Fibroblast of lung (primary cell): ENCODE data around the gene B9D1. TPM values are rescaled to one million over a fixed set of nuclear protein-coding genes. Genes with fewer than 3 reads are reported as not detected.

Source experiments
- DNase-seq, 2 donors: peaks; one replicate each; pipeline versions ENCODE4 v3.0.0 to v3.0.0-alpha.2; 2010; ENCODE audit warnings: low read depth in 2 of 2
- H2AFZ ChIP-seq: 2 replicates; pipeline ENCODE4 v1.5.1; 2012; ENCODE audit warnings: low read length, control low read depth, inconsistent platforms
- H3K27ac ChIP-seq: 2 replicates; pipeline ENCODE4 v1.5.1; 2011; ENCODE audit warnings: low read length, control low read depth; ENCODE audit not compliant: insufficient read depth
- H3K27me3 ChIP-seq: 2 replicates; pipeline ENCODE4 v1.5.1; 2011; ENCODE audit warnings: mild to moderate bottlenecking, low read length; ENCODE audit not compliant: control insufficient read depth, insufficient read depth
- H3K36me3 ChIP-seq: 2 replicates; pipeline ENCODE4 v1.5.1; 2011; ENCODE audit warnings: low read length; ENCODE audit not compliant: control insufficient read depth, insufficient read depth
- H3K4me1 ChIP-seq: 2 replicates; pipeline ENCODE4 v1.5.1; 2011; ENCODE audit warnings: low read length; ENCODE audit not compliant: control insufficient read depth, insufficient read depth; ENCODE audit errors: extremely low read depth
- H3K4me2 ChIP-seq: 2 replicates; pipeline ENCODE4 v1.5.1; 2011; ENCODE audit warnings: low read length, control low read depth; ENCODE audit not compliant: insufficient read depth; ENCODE audit errors: extremely low read depth
- H3K4me3 ChIP-seq, 4 experiments: fragments of 200-600 bp in 1 of 4; sonication (generic) in 1 of 4; replicated peaks in 1 of 4; 2 replicates each; pipeline ENCODE4 v1.5.1; 2011 to 2016; ENCODE audit warnings: low read length in 4 of 4, low read depth in 3 of 4, mild to moderate bottlenecking in 3 of 4, control low read depth in 2 of 4, inconsistent platforms in 1 of 4, mixed read lengths in 1 of 4; ENCODE audit not compliant: insufficient read depth in 1 of 4; ENCODE audit errors: control extremely low read depth in 1 of 4
- H3K79me2 ChIP-seq: 2 replicates; pipeline ENCODE4 v1.5.1; 2012; ENCODE audit warnings: mild to moderate bottlenecking, low read length, inconsistent platforms; ENCODE audit not compliant: control insufficient read depth, insufficient read depth
- H3K9ac ChIP-seq: 2 replicates; pipeline ENCODE4 v1.5.1; 2011; ENCODE audit warnings: mild to moderate bottlenecking, low read length, control low read depth; ENCODE audit not compliant: insufficient read depth
- H3K9me3 ChIP-seq: 2 replicates; pipeline ENCODE4 v1.5.1; 2012; ENCODE audit warnings: low read depth, low read length; ENCODE audit not compliant: control insufficient read depth, insufficient read depth
- H4K20me1 ChIP-seq: 2 replicates; pipeline ENCODE4 v1.5.1; 2011; ENCODE audit warnings: low read length; ENCODE audit not compliant: control insufficient read depth, insufficient read depth; ENCODE audit errors: extremely low read depth
- CTCF ChIP-seq, 2 donors: IDR thresholded peaks in 1 of 2; conservative IDR thresholded peaks in 1 of 2; 1 replicate in 1 of 2; 2 replicates in 1 of 2; pipeline ENCODE4 v1.5.1; 2011 to 2012; ENCODE audit warnings: low read length in 2 of 2, control low read depth in 1 of 2, inconsistent platforms in 1 of 2, low read depth in 1 of 2, mild to moderate bottlenecking in 1 of 2
- EZH2 ChIP-seq: IDR thresholded peaks from 2 replicates; pipeline ENCODE4 v1.5.1; 2012; ENCODE audit warnings: low read length, control low read depth, mild to moderate bottlenecking; ENCODE audit errors: missing control alignments
- polyA plus RNA-seq, 2 donors: library from polyadenylated mRNA; depleted of rRNA in 1 of 2; stranded (reverse) in 1 of 2; unstranded in 1 of 2; fragments of >200 nt; gene quantifications; 2 replicates each; pipeline ENCODE4 v1.2.1, GENCODE V29; 2011 to 2012; ENCODE audit warnings: missing spikeins in 1 of 2
- total RNA-seq: library from RNA; depleted of rRNA; stranded (reverse); fragments of >200 nt; gene quantifications from 2 replicates; pipeline ENCODE4 v1.2.1, GENCODE V29; 2014

Gene B9D1
- total and polyA plus RNA-seq, 2 donors (not counting 1 experiment from before 2014, with no cell fraction given), result 35.7 to 38.5 TPM

DNA sequence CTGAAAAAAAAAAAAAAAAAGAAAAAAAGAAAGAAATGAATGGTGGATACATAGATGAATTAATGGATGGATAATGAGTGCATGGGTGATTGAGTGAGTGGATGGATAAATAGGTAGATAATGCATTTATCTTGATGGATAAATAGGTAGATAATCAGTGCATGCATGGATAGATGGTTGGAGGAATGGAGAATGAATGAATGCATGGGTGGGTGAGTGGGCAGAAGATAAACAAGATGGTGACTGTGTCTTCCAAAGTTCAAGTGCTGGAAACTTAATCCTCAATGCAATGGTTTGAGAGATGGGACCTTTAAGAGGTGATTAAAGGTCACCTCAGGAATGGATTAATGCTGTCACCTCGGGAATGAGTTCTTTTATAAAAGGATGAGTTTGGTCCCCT is 41.7 kb upstream of the B9D1 start:
- H3K27me3 ChIP-seq, result no peaks in the 10 kb centered on the region
- no peaks in the 10 kb centered on the region for H4K20me1 ChIP-seq
- DNase-seq, result no peak
- H3K4me3 ChIP-seq, result no peak overlapping the region
- H3K9ac ChIP-seq, result no peak overlapping the region
- H3K36me3 ChIP-seq, result no peaks in the 10 kb centered on the region
- H3K4me1 ChIP-seq, result no peaks in the 10 kb centered on the region
- no peak overlapping the region for H3K27ac ChIP-seq
- H2AFZ ChIP-seq, result no peak overlapping the region
- TF ChIP-seq EZH2 (no peak), CTCF (conservative IDR thresholded peaks at IDR 0.05 in 1 of 2, IDR thresholded peaks at IDR 0.05 in 1 of 2; ENCODE audit: low read depth in 1 of 2, low read length in 2 of 2) (no peak)
- no peaks in the 10 kb centered on the region for H3K9me3 ChIP-seq
- no peaks in the 10 kb centered on the region for H3K79me2 ChIP-seq
- no peak overlapping the region for H3K4me2 ChIP-seq

DNA sequence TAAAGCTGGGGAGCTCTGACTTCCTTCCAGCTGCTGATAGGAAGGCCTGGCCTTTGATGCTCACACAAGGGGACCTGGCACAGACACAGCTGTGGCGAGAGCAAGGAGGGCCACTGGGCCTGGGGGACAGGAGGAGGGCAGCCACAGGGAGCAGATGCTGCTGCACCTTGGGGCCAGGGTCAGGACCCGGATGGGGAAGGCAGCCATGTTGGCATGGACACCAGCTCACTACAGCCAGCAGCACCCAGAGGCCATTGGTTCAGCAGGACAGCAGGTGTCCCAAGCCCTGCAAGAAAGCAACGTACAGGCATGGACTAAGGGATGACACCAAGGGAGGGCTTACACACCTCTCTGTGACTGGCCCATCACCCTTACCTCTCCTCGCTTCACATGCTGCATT is 40.5 kb upstream of the B9D1 start:
- Histone ChIP-seq H3K27me3 (no peaks in the 10 kb centered on the region), H3K79me2 (no peaks in the 10 kb centered on the region), H2AFZ (no peak overlapping the region), H3K27ac (no peak overlapping the region), H3K4me1 (peaks cover 6% of the 10 kb centered on the region), H3K4me3 (no peak overlapping the region), H3K9me3 (no peaks in the 10 kb centered on the region), H3K9ac (no peak overlapping the region), H3K4me2 (no peak overlapping the region), H4K20me1 (no peaks in the 10 kb centered on the region), H3K36me3 (no peaks in the 10 kb centered on the region)
- no peak for TF ChIP-seq EZH2
- TF ChIP-seq CTCF (conservative IDR thresholded peaks at IDR 0.05 in 1 of 2, IDR thresholded peaks at IDR 0.05 in 1 of 2; ENCODE audit: low read depth in 1 of 2, low read length in 2 of 2), result no peak
- no peak for DNase-seq

DNA sequence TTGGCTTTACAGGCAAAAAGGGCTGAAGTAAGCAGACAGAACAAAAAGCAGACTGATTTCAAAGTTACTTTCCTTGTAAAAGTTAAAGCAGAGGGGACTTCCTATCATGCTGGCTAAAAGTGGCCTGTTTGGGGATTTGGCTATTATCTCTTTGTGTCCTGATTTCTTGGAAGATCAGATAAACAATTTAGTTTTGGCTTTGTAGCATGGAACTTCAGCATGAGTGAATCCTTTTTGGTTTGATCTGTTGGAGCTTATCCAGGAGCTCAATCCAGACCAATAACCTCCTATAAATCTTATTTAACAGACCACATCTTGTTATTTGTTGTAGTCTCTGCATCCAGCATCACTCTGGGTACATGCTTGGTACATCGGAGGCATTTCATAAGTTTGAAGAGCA is 39.6 kb upstream of the B9D1 start:
- Histone ChIP-seq H3K36me3 (no peaks in the 10 kb centered on the region), H3K4me1 (peaks cover 6% of the 10 kb centered on the region), H3K79me2 (no peaks in the 10 kb centered on the region), H4K20me1 (no peaks in the 10 kb centered on the region), H3K27ac (no peak overlapping the region), H3K4me2 (no peak overlapping the region), H3K27me3 (no peaks in the 10 kb centered on the region), H3K9ac (no peak overlapping the region), H3K9me3 (no peaks in the 10 kb centered on the region), H2AFZ (no peak overlapping the region), H3K4me3 (no peak overlapping the region)
- DNase-seq, result no peak
- no peak for TF ChIP-seq CTCF (conservative IDR thresholded peaks at IDR 0.05 in 1 of 2, IDR thresholded peaks at IDR 0.05 in 1 of 2; ENCODE audit: low read depth in 1 of 2, low read length in 2 of 2)
- no peak for TF ChIP-seq EZH2
